Femur (tissue), 1 donor: ENCODE measurements around the gene BCKDK.
"Not testable (repeated sequence)": the region's sequence is repeated elsewhere in the genome, so short reads cannot be mapped to it uniquely, and the experiment has no call there.

Experiments used
- DNase-seq: peaks from one replicate; pipeline ENCODE4 v3.0.0-alpha.2; 2017

BCKDK gene

GRCh38 chr16:31143694-31144148, 35.5 kb downstream of the BCKDK start:
- peak; percentile 22 for DNase-seq

- not testable (repeated sequence) for DNase-seq
Measured at GRCh38 chr16:31144418-31144817, 36.2 kb downstream of the BCKDK start.

DNA sequence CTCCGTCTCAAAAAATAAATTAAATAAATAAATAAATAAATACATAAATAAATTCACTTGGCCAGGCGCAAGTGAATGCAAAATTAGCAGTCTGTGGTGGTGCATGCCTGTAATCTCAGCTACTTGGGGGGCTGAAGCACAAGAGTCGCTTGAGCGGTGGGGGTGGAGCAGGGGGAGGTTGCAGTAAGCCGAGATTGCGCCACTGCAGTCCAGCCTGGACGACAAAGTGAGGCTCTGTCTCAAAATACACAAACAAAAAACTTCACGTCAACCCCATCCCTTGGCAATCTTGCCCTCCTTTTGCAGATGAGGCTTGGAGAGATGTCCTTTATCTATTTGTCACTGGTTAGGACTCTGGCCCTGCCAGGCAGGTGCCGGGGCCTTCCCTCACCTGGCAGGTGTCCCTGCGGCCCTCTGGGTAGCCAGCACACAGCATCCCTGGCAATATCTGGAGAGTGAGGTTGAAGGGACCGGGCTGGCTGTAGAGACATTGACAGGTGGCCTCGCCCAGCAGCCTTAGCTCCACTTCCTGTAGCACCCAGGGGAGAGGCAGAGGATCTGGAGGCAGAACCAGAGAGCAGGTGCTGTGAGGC, 37.3 kb downstream of the BCKDK start:
- DNase-seq, result no peak

DNA sequence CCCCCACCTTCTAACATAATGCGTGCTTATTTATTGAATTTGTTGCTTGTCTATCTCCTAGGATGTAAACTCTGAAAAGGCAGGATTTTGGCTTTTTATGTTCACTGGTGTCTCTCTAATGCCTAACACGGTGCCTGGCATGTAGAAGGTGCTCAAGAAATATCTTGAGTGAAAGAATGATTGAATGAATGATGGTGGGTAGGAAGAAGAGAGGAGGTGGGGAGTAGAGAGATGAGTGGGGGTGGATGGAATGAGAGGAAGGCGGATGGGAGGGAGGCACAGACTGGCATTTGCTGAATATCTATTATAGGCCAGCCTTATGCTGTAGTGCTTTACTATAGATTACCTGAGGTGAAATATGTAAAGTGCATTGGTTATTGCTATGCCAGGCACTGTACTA, 39.4 kb downstream of the BCKDK start:
- no peak for DNase-seq

GRCh38 chr16:31148281-31148728, 40.1 kb downstream of the BCKDK start:
- DNase-seq, result peak; percentile 22

- DNase-seq, result peak; percentile 19
Measured at GRCh38 chr16:31148896-31149295, 40.7 kb downstream of the BCKDK start.

DNA sequence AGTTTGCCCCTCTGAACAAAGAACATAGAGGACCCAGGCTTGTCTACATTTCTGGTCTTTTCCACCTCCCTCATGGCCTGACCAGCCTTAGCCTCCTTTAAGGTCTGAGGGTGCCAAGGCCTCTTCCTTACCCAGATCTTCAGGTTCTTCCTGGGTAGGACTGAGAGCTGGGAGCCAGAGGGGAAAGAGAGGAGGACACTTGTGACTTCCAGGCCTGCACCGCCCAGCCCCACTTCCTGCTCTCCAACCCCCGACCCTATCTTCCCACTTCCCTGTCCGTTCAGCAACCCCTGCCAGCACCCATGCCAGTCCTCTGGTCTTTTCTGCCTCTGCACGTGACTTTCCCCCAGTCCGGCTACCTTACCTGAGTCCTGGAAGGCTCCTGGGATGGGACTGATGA, 41.1 kb downstream of the BCKDK start:
- DNase-seq, result no peak

GRCh38 chr16:31149894-31150890, 42.0 kb downstream of the BCKDK start, which contains the start of gene PRSS36:
PRSS36 (minus strand) TSS chr16:31150066; CDS start chr16:31150035, 31 bp downstream.
- no peak for DNase-seq

- not testable (repeated sequence) for DNase-seq
Measured at GRCh38 chr16:31150976-31151375, 42.8 kb downstream of the BCKDK start.

DNA sequence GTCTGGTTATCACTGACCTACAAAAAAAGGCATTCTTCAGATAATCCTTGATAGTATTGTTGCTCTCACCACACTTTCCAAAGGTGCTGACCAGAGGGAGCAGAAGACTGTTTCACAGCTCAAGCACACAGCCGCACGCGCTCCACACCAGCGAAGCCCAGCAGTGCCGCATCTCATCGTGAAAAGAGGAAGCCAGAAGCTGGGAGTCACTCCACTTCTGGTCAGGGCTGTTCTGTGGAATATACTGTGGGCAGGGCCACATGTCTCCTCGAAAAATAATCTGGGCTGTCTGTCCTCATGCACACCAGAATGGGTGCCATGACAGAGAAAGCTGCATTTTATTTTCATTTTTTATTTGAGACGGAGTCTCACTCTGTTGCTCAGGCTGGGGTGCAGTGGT, 49.0 kb downstream of the BCKDK start:
- DNase-seq, result no peak
